ENCODE results near the gene TUBB6.

DNA sequence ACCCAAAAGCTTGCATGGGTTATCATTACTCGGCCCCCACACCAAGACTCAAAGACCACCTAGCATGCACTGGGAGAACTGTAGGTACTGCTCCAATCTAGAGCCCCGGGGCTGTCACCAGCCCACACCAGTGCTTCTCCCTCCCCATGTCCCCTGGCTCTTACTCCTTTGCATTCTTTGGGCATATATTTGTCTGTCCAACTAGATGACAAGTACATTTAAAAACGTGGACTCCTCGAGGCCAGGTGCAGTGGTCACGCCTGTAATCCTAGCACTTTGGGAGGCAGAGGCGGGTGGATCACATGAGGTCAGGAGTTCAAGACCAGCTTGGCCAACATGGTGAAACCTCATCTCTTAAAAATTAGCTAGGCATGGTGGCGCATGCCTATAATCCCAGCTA lies 61.2 kb downstream of the TUBB6 start:
- TF ChIP-seq, protein P1, sequence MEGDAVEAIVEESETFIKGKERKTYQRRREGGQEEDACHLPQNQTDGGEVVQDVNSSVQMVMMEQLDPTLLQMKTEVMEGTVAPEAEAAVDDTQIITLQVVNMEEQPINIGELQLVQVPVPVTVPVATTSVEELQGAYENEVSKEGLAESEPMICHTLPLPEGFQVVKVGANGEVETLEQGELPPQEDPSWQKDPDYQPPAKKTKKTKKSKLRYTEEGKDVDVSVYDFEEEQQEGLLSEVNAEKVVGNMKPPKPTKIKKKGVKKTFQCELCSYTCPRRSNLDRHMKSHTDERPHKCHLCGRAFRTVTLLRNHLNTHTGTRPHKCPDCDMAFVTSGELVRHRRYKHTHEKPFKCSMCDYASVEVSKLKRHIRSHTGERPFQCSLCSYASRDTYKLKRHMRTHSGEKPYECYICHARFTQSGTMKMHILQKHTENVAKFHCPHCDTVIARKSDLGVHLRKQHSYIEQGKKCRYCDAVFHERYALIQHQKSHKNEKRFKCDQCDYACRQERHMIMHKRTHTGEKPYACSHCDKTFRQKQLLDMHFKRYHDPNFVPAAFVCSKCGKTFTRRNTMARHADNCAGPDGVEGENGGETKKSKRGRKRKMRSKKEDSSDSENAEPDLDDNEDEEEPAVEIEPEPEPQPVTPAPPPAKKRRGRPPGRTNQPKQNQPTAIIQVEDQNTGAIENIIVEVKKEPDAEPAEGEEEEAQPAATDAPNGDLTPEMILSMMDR (IDR thresholded peaks at IDR 0.05): no peak
- TF ChIP-seq EP300 (IDR thresholded peaks at IDR 0.05; ENCODE audit: low read depth): no peak

All from transverse colon (tissue), 3 donors.